ENCODE data around the gene UHMK1.
"Not testable (repeated sequence)": the region's sequence is repeated elsewhere in the genome, so short reads cannot be mapped to it uniquely, and the experiment has no call there.

The UHMK1 gene

DNA sequence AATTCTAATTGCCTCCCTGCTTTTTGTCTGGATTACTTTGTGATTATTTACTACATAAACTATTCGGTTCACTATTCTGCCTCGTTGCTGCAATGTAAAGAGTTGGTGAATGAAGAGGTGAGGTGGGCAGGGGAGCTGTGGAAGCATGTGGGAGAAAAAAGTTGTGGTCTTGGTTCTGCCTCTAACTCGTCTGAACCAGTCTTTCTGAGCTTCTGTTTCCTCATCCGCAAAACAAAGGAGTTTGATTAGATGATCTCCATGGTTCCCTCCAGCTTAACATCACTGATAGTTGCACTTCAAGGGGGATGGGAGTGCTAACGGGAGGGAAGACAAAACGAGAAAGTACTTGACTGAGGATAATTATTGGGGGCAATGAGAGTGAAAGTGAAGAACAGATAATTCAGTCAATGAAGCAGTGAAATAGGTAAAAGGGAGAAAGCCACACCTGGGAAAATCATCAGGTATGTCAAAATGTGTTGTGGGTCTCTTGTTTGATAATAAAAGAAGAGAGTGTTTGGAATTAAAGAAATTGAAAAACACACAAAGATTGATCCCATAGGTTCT is 26.2 kb upstream of the UHMK1 start:
- H3K27ac ChIP-seq = no peak overlapping the region
- TF ChIP-seq, protein P1, sequence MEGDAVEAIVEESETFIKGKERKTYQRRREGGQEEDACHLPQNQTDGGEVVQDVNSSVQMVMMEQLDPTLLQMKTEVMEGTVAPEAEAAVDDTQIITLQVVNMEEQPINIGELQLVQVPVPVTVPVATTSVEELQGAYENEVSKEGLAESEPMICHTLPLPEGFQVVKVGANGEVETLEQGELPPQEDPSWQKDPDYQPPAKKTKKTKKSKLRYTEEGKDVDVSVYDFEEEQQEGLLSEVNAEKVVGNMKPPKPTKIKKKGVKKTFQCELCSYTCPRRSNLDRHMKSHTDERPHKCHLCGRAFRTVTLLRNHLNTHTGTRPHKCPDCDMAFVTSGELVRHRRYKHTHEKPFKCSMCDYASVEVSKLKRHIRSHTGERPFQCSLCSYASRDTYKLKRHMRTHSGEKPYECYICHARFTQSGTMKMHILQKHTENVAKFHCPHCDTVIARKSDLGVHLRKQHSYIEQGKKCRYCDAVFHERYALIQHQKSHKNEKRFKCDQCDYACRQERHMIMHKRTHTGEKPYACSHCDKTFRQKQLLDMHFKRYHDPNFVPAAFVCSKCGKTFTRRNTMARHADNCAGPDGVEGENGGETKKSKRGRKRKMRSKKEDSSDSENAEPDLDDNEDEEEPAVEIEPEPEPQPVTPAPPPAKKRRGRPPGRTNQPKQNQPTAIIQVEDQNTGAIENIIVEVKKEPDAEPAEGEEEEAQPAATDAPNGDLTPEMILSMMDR (conservative IDR thresholded peaks at IDR 0.05) = no peak

DNA sequence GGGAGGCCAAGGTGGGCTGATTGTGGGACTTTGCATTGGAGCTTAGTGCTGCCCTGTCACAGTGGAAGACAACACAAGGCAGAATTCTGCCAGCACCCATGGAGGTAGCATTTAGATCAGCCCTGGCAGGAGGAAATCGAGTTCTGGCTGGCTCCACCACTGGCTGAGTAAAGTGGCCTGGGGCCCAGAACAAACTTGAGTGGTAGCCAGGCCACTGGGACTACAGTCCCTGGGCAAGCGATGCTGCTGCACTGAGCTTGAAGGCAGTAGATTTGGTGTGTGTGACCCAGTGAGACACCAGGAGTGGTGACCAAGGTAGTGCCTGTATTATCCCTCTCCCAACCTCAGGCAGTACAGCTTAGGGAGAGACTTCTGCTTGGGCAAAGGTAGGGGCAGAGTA is 22.5 kb upstream of the UHMK1 start:
- TF ChIP-seq, protein P1 (conservative IDR thresholded peaks at IDR 0.05) = no peak

DNA sequence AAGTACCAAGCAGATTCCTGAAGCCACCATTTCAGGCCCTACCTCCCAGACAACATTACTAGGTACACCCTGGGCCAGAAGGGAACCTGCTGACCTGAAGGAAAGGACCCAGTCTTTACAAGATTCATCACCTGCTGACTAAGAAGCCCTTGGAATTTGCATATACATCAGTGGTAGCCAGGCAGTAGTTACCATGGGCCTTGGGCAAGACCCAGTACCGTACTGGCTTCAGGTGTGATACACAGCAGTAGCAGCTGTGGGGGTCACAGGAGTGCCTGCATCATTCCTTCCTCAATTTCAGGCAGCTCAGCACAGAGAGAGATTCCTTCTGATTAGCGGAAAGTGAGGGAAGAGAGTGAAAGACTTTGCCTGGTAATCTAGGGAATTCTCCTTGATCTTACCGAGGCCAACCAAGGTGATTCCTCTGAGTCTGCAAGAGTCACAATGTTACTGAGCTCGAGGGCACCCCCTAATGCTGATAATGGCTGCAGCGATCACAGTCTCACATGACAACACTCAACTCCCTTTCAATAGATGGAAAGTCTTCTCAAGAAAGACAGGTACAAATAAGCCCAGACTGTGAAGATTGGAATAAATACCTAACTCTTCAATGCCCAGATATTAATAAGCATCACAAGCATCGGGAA is 22.0 kb upstream of the UHMK1 start:
- H3K27ac ChIP-seq = no peak overlapping the region
- TF ChIP-seq, protein P1 (conservative IDR thresholded peaks at IDR 0.05) = no peak

More for the DNA sequence above, 22.5 kb upstream of the UHMK1 start:
- H3K27ac ChIP-seq = no peak overlapping the region

DNA sequence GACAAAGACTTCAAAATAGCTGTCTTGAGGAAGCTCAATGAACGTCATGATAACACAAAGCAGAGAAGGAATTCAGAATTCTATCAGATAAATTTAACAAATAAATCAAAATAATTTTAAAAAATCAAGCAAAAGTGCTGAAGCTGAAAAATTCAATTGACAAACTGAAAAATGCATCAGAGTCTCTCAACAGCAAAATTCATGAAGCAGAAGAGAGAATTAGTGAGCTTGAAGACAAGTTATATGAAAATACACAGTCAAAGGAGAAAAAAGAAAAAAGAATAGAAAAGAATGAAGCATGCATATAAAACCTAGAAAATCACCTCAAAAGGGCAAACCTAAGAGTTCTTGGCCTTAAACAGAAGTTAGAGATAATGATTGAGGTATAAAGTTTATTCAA is 21.0 kb upstream of the UHMK1 start:
- TF ChIP-seq, protein P1 (conservative IDR thresholded peaks at IDR 0.05) = no peak
- no peak overlapping the region for H3K27ac ChIP-seq

DNA sequence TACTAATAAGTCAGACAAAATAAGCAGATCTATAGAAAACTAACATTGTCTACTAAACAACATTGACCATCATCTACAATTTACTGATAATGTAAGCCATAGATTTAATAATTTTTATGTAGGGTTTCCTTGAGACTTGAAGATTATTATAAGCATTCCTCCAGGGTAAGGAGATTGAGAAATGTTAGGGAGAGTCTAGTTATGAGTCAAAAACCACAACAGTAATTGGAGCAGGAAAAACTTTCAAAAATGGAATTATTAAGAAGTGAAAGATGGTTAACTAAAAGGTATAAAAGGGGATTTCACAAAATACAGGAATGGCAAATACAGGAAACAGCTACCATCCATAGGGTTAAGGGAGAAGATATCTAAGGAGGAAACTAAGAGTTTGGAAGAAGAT is 12.4 kb upstream of the UHMK1 start:
- H3K27ac ChIP-seq = no peak overlapping the region
- TF ChIP-seq, protein P1 (conservative IDR thresholded peaks at IDR 0.05) = no peak

DNA sequence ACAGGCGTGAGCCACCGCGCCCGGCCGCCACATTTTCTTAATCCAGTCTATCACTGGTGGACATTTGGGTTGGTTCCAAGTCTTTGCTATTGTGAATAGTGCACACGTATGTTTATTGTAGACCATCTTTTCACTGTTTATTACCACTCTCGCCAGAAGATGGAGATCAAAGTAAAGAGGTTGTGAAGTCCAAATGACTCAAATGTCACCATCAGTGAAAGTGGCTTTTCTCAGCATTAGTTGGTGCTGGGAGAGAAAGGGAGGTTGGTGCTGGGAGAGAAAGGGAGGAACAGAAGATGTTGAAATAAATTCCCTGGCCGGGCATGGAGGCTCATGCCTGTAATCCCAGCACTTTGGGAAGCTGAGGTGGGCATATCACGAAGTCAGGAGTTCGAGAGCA is 10.4 kb upstream of the UHMK1 start:
- no peak overlapping the region for H3K27ac ChIP-seq
- TF ChIP-seq, protein P1 (conservative IDR thresholded peaks at IDR 0.05) = no peak

DNA sequence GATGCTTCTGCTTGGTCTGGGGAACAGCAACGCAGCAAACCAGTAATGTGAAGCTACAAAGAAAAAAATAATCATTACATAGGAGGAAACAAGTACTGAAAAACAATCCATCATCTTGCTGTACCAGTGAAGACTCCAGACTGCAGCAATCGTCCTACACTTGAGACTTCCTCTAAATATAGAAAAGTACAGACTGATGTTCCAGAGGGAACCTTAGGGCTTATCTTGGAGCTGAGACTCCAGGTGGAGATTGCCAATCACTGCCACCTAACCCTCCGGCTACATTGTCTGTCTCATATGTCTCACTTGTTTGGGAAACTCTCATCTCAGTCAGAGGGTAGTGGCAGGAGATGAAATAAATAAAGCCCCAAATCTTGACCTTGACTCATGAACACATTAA is 9.4 kb upstream of the UHMK1 start:
- TF ChIP-seq, protein P1 (conservative IDR thresholded peaks at IDR 0.05) = no peak
- H3K27ac ChIP-seq = no peak overlapping the region

DNA sequence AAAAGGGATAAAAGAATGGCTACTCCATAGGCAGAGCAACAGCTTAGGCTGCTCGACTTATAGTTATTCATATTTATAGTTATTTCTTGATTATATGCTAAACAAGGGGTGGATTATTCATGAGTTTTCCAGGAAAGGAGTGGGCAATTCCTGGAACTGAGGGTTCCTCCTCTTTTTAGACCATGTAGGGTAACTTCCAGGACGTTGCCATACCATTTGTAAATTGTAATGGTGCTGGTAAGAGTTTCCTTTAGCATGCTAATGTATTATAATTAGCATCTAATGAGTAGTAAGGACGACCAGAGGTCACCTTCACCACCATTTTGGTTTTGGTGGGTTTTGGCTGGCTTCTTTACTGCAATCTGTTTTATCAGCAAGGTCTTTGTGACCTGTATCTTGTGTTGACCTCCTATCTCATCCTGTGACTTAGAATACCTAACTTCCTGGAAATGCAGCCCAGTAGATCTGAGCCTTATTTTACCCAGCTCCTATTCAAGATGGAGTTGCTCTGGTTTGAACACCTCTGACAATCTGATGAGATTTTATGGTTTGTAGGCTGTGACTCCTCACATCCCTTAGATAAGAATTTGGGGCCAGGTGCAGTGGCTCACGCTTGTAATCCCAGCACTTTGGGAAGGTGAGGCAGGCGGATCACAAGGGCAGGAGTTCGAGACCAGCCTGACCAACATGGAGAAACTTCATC is 1.9 kb upstream of the UHMK1 start:
- not testable (repeated sequence) for H3K27ac ChIP-seq

Measured in VCaP (cell line).